NOMO-1 treated with dmso at 0.1 percent for 144 hours (cell line): ENCODE data around the gene STXBP6.

ENCODE experiments used
- DNase-seq: peaks from one replicate; lab custom pipeline; 2025; ENCODE audit not compliant: unreplicated experiment; lab: John Stamatoyannopoulos, UW

STXBP6 gene

GRCh38 chr14:24863968-24864684, 185.8 kb downstream of the STXBP6 start:
- DNase-seq = no peak

DNA sequence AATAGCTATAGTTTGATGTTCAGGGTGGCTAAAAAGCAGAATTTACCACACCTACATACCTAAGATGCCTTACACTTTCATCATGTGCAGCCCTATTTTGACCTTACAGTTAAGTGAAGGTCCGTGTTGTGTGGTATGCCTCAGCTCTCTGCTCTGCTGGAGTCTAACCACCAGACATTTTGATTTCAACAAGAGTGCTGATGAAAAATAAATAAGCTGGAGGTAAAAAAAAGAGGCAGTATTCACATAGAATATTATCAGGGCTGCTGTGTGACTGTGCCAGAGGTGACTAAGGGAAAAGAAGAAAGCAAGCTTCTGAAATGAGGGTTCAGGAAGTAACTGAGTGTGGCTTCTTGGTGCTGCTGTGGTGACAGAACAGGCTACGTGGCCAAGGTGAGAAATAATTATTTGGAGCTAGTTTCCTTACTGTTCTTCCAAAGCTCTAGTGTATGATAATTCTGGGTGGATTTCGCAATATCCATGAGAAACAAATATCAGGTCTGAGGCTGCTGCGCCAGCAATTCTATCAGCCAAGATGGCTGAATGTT, 188.8 kb downstream of the STXBP6 start:
- no peak for DNase-seq

DNA sequence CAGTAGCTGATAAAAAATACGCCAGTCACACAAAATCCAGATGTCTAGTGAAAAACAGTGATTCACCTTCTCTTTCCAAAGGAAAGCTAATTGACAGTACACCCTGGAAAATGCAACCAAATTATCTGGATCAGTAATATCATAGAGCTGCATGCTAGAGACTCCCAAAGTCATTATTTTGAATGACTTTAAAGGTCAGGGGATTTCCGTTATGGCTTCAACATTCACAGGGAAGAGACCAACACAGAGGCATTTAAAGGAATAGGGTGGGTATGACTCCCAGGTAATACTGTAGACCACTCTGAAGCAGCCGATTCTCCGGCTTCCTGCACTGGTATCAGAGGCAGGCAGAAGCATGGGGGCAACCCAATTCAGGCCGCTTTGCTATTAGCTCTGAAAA, 190.4 kb downstream of the STXBP6 start:
- no peak for DNase-seq

GRCh38 chr14:24858684-24859083, 191.3 kb downstream of the STXBP6 start:
- no peak for DNase-seq

- no peak for DNase-seq
Measured at GRCh38 chr14:24858052-24858451, 191.9 kb downstream of the STXBP6 start.

DNA sequence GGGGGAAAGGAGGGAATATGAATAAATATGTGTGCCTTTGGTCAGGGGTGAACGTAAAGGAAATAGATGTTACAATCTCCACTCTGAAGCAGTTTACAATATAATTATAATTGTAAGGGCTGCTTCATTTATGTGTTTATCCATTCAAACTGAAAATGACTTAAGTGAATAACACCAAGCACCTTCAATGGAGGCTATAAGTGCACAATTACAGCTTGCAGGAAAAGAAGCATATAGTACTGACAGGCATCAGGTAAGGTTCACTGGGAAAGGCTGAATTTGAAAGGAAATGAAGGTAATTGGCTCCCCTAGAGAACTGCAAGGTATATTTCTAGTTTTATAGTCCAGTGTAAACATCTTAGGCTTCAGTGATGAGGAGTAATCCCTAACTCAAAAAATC, 192.7 kb downstream of the STXBP6 start:
- DNase-seq = no peak

DNA sequence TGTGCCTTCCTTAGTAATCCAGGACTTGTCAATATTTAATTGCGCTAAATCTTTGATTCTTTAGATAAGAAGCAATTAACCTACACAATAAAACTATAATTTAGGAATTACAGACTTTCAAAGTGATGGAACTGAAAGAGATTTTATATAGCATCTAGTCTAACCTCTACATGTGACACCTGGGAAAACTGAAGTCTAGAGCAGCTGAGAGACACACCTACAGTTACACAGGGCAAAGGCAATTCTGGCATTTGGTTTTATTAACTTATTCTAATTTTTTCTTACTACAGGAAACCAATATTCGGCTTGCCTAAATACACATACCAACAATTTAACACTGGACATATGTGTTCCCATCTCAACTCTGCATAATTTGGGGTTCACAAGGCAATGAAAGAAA, 196.5 kb downstream of the STXBP6 start:
- DNase-seq = no peak

DNA sequence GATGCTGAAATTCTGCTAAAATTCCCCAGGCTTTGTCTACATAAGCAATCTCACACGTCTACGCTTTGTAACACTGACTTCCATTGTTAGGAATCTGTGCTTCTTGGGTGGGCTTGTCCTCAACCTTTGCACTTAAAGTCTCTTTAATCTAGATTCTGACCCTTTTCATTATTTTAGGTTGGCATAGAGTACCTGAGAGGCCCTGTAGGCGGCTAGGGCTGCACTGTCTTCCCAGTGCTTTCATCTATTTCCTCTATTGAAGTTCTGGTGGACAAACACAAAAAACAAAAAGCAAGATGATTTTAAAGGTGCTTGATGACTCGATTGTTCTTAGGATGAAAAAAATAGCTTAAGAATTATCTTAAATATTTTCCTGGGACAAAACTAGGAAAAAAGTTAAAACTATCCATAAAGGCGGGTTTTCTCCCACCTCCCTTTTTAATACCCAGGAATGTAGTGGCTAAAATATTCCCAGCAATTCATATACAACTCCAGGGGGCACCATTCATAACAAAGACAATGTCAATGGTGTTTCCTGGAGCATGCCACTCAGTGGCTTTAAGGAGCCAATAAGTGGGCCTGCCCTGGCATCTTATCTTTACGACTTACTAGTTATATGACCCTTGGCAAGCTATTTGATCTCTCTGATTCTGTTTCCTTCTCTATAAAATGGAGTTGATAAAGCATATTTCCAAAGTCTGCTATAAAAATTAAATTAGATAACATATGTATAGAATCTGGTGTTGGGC, 197.5 kb downstream of the STXBP6 start:
- DNase-seq = no peak

DNA sequence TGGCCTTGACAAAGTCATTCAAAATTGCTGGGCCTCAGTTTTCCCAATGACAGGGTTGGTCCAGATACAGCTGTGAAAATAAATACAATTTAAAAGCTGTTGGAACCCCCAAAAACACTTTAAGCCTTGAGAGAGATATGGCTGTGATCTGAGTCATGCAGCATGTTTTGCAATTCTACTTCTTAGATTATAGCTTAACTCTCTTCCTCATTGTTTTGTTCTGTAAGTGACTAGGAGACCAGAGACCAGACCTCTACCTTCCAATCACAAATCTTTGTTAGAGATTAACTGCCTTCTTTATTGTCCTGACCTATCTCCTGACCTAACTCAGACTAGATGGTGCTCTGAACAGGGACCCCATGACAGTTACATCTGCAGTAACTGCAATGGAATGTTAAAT, 198.1 kb downstream of the STXBP6 start:
- no peak for DNase-seq

- DNase-seq = no peak
Measured at GRCh38 chr14:24851406-24851805, 198.5 kb downstream of the STXBP6 start.

- no peak for DNase-seq
Measured at GRCh38 chr14:24850072-24850471, 199.9 kb downstream of the STXBP6 start.

GRCh38 chr14:24849471-24849870, 200.5 kb downstream of the STXBP6 start:
- no peak for DNase-seq

- DNase-seq = no peak
Measured at GRCh38 chr14:24848102-24848790, 201.7 kb downstream of the STXBP6 start.

DNA sequence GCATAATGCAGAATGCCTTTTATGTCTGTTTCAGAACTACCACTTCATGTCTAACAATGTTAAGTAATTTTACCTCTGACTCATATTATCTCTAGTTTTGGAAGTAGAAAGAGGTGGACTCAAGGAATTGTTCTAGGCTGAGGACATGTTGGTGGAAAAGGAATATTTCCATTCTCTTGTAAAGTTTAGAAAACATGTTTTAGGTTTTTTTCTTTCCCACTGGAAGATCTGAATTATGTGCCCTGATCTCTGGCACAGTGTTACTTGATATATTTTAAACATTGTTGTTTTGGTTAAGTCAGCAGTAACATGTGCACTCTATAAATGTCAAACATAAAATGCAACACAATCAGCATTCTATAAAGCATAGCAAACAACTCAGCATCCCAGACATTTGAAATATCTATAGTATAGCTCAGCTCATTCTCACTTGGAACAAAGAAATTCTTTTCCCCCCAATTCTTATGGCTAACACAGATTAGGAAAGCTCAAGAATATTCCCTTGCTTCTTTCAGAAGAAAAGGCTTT, 202.3 kb downstream of the STXBP6 start:
- no peak for DNase-seq

DNA sequence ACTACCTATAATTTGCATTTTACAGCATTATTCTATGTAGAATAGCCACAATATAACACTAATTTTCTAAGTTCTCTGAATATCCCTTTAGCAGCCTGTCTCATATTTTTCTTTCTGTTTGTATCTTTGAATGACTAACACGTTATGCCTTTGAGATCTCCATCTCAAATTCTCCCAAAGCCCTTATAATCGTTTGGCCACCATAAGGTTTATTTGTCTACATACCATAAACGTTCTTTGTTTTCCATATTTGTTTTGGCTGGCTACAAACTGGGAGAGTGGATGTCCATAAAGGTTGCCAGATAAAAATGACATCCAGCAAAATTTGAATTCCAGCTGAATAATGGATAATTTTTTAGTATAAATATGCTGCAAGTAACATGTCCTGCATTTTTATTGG, 203.7 kb downstream of the STXBP6 start:
- no peak for DNase-seq

DNA sequence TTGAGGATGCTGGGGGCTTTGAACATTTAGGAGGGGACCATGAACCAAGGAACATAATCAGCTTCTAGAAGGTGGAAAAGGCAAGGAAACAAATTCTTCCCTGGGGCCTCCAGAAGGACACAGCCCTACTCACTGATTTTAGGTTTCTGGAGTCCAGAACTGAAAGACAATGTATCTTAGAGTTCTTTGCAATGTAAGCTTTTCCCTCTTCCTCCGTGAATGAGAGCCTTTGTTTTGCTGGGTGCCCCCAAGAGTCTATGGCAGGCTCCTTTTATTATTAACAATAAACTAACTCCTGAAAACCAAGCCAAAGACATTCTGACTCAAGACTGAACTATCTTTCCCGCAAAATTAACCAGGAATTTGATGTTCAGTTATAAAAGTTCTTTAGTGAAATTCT, 204.1 kb downstream of the STXBP6 start:
- DNase-seq = no peak

- DNase-seq = no peak
Measured at GRCh38 chr14:24844011-24844410, 205.9 kb downstream of the STXBP6 start.

GRCh38 chr14:24843494-24843893, 206.5 kb downstream of the STXBP6 start:
- peak; percentile 9 for DNase-seq

DNA sequence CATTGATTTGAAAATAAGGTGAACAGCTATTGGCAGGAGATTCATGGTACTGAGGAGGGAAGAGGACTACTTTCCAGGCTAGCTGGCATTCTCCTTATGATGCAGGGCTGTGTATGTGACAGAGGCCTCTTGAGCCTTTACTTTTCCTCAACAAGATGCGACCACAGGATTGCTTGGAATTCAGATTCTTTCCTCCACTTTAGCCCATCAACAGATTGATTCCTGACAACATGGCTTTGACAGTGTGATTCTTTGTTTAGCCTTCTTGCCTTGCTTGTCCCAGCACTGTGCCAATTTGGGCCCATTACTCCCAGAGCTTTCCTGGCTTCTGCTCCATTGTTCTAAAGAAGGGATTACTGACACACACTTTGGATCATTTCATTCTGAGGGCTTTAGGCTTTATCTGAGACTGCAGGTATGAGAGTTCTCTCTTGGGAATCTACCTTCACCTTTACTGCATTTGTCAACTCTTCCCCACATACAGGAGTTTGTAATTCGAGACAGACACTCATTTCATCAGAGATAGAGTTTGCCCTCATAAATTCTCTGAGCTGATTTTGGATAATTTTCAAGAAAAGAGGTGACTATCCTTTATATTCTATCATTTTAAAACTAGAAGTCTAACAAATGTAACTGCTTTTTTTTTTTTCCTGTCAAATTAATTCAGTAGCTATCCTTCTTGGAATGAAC, 209.6 kb downstream of the STXBP6 start:
- no peak for DNase-seq

GRCh38 chr14:24839617-24840203, 210.2 kb downstream of the STXBP6 start:
- DNase-seq = no peak
